Measurements from ENCODE around the gene MCRIP2. TPM values are rescaled to one million over a fixed set of nuclear protein-coding genes. Genes with fewer than 3 reads are reported as not detected.

The MCRIP2 gene
- total RNA-seq, 1 experiment from 2014 or later, result 3.3 TPM

DNA sequence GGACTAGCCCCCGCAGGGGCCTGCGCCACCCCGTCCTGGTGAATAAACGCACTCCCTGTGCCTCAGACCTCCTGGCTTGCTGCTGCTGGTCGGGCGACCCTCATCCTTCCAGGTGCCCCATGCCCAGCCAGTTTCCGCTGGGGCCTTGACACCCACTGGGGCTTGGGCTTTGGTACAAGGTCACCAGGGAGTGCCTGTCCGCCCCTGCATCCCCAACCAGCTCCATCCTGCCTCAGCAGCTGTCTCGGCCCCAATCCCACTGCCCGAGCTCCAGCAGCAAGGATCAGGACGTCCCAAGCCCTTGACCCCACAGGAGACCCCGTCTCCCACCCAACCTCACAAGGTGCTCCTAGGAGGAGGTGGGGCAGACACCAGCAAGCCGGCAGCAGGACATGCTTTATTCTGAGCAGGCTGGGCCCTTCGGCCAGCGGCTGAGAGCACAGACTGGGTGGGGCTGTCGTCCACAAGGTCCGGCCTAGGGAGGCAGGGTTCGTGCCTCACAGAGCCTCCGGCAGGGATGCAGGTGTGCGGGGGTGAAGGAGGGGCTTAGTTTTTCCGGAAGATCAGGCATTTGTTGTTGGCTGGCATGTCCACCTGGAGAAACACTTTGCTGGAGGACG, 7.5 kb upstream of the MCRIP2 start:
- Histone ChIP-seq H3K27me3 (no peaks in the 10 kb centered on the region), H3K27ac (no peak overlapping the region), H3K9me3 (replicated peaks) (no peaks in the 10 kb centered on the region), H3K36me3 (no peaks in the 10 kb centered on the region), H3K4me1 (peaks cover 16% of the 10 kb centered on the region), H3K4me3 (no peak overlapping the region)
- no peak for DNase-seq

DNA sequence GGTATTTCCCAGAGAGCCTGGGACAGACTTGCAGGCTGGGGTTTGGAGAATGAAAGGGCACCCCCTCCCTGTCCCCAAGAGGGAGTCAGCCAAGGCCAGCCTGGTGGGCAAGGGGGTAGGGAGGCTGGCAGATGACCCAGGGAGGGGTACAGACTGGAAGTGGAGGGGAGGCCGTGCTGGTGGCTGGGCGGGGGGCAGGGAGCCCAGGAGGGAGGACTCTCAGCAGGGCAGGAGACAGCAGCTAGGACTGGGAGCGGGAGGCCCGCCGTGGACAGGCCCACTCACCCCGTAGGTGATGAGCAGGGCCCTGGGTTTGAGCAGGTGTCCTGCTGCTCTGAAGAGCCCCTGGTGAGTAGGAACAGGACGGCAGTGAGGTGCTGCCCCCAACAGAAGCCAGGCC, 6.6 kb upstream of the MCRIP2 start:
- no peak for DNase-seq
- H3K4me3 ChIP-seq, result no peak overlapping the region; the same call in 1 of the 2 replicates
- no peaks in the 10 kb centered on the region for H3K27me3 ChIP-seq
- no peaks in the 10 kb centered on the region for H3K36me3 ChIP-seq
- H3K9me3 ChIP-seq (replicated peaks), result no peaks in the 10 kb centered on the region
- no peak overlapping the region for H3K27ac ChIP-seq
- H3K4me1 ChIP-seq, result peaks cover 12% of the 10 kb centered on the region; the same call in 1 of the 2 replicates

DNA sequence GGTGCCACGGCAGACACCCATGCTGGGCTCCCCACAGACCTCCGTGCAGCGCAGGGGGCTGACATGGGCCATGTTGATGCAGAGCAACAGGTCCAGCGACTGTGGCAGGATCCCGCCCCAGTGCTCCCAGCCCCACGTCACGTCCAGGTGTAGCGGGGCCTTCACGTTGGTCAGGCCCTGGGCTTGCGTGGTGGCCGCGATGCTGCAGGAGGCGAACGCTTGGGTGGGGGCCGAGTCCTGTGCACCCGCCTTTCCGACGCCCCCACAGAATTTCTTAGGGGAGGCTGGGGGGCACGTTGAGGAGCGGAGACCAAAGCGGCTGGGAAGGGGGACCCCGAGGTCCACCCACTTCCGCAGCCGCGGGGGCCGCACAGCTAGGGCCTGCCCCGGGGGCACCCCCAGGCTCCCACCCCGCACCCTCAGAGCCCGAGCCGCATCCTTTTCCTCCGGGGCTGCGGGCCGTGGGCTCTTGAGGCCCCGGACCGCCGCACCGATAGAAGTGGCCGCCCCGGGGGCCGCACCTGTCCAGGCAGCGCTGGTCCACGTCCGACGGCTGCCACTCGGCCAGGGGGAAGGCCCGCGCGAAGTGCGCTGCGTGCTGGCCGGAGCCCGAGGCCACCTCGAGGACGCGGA, 5.9 kb upstream of the MCRIP2 start:
- no peak for DNase-seq
- H3K9me3 ChIP-seq (replicated peaks), result no peaks in the 10 kb centered on the region
- peak overlapping the region; percentile 53 for H3K27ac ChIP-seq
- no peaks in the 10 kb centered on the region for H3K36me3 ChIP-seq
- H3K4me3 ChIP-seq, result peak overlapping the region; percentile 85
- no peaks in the 10 kb centered on the region for H3K27me3 ChIP-seq
- H3K4me1 ChIP-seq, result peaks cover 9% of the 10 kb centered on the region; the same call in 1 of the 2 replicates

DNA sequence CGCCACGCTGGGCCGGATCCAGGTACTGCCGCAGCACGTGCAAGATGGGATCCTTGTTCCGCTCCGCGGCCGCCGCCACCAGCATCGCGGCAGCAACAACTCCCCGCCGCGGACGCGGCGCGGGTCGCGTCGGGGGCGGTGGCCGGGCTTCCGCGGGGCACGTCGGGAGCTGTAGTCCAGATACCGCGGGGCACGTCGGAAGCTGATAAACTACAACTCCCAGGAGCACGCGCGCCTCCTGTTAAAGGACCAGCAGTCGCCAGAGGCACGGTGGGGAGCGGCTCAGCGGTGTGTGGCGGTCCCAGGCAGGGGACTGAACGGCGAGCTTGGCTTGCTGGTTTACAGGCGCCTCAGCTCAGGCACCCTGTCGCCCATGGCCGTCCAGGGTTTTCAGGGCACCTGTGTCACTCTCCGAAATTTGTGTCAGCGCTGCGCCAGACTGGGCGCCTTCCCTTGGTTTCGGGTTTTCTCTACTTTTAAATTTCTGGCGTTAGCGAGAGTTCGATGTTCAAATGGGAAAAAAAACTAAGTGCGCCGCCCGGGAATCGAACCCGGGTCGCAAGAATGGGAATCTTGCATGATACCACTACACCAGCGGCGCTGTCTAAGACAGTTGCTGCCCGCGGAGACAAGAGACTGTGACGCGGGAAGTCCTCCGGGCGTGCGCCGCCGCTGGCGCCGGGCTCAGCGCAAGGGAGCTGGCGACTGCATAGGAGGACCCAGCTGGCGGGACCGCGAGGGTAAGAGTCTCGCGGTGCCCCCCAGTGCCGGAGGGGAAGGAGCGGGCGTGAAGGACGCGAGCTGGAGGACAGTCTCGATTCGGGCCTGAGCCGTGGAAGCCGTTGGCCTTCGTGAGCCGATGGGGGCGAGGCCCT, 5.2 kb upstream of the MCRIP2 start, which contains the start of gene METTL26:
TSS of gene METTL26 (minus strand) at position 100 of the 875 bp plus-strand sequence. CDS start at position 85, 15 bp downstream.
- Histone ChIP-seq H3K4me3 (peak within 1 kb of the TSS; percentile 85), H3K4me1 (0 out of 2 replicates have a peak, but pooled peaks cover 4% of the 10 kb centered on the region), H3K27ac (peak within 1 kb of the TSS; percentile 53), H3K36me3 (no peaks in the 10 kb centered on the region), H3K9me3 (replicated peaks) (no peaks in the 10 kb centered on the region), H3K27me3 (no peaks in the 10 kb centered on the region)
- peak; percentile 96 for DNase-seq

DNA sequence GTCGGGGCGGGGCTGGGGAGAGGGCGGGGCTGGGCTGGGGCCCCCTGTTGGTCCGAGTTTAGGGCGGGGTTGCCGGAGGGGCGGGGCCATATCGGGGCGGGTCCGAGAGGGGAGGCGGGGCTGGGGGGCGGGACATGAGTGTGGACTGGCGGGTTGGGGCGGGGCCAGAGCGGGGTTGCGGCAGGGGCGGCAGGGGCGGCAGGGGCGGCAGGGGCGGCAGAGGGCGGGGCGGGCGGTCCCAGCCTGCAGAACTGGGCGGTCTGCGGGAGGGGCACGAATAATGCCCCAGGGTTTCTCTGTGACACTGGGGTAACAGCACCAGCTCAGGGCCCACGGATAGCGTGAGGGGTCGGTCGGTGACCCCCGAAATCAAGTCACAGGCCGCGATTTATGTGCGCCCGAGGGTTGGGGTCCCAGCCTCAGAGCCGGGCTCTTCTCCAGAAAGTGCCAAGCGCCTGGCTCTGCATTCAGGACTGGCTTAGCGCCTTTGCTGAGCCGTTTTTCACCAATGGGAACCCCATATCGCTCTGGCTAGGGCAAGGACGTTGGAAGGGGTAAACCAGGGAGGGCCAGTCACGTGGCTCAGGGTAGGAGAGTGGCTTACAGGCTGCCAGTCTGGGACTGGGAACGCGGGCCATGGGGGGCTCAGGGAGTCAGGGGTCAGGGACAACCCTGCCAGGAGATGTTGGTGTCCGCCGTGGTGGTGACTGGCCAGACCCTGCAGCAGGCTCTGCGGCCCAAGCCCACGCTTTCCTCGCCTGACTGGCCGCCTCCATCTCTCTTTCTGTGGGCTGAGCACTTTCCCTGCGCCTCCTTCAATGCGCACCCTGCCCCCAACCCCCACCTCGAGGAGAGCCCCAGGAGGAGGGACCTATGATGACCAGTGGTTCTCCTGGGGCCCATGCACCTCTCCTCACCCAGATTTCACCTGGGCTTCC, 4.3 kb upstream of the MCRIP2 start:
- peak overlapping the region; percentile 53; the same call in 1 of the 2 replicates for H3K27ac ChIP-seq
- peak overlapping the region; percentile 85 for H3K4me3 ChIP-seq
- peak; percentile 93 to 95 for DNase-seq
- no peaks in the 10 kb centered on the region for H3K36me3 ChIP-seq
- H3K4me1 ChIP-seq, result 0 out of 2 replicates have a peak, but pooled peaks cover 4% of the 10 kb centered on the region
- H3K9me3 ChIP-seq (replicated peaks), result no peaks in the 10 kb centered on the region
- H3K27me3 ChIP-seq, result no peaks in the 10 kb centered on the region

DNA sequence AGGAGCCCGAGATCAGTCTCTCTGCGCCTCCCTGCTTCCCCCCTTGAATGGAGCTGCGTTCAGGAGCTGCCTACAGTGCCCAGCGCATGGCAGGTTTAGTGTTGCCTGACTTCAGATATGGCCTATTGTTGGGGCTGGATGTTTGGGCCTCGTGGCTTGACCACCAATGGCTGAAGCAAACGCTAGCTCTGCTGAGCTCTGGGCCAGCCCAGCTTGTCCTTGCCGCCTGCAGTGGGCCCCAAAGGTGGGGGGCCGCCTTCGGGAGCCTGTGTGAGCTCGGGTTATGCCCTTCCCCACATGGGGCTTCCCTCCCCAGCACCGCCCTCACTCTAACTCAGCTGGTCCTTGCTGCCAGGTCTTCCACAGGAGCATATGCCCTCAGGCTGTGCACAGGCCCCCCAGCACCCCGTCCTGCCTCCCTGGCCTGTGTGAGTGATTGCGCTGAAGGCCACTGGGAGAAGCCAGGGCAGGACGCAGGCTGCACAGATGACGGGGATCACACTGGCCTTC, 3.5 kb upstream of the MCRIP2 start:
- Histone ChIP-seq H3K27me3 (0 out of 2 replicates have a peak, but pooled peaks cover 5% of the 10 kb centered on the region), H3K27ac (no peak overlapping the region), H3K4me1 (0 out of 2 replicates have a peak, but pooled peaks cover 4% of the 10 kb centered on the region), H3K9me3 (replicated peaks) (no peaks in the 10 kb centered on the region), H3K4me3 (peak overlapping the region; percentile 65), H3K36me3 (no peaks in the 10 kb centered on the region)
- peak in 1 of 2 experiments; percentile 39 for DNase-seq

DNA sequence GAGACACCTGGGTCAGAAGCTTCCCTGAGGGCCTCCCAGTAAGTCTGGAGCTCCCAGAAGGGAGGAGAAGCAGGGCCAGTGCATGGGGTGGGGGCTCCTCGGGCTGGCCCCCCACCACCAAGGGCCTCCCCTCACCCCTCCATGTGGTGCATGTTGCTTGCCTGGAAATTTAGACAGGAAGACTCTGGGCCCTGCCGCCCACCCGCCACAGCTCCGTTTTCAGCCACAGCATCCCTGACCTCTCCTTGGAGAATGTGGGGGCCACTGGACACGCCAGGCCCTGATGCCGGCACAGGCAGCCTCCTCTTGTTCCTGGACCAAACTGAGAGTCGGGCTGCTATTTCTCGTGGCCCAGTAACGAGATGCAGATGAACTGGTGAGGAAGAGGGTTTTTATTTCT, 2.8 kb upstream of the MCRIP2 start:
- 0 out of 2 replicates have a peak, but pooled peaks cover 4% of the 10 kb centered on the region for H3K4me1 ChIP-seq
- H3K27ac ChIP-seq, result no peak overlapping the region
- no peaks in the 10 kb centered on the region for H3K9me3 ChIP-seq (replicated peaks)
- no peak overlapping the region for H3K4me3 ChIP-seq
- DNase-seq, result no peak
- H3K27me3 ChIP-seq, result 0 out of 2 replicates have a peak, but pooled peaks cover 5% of the 10 kb centered on the region
- no peaks in the 10 kb centered on the region for H3K36me3 ChIP-seq

DNA sequence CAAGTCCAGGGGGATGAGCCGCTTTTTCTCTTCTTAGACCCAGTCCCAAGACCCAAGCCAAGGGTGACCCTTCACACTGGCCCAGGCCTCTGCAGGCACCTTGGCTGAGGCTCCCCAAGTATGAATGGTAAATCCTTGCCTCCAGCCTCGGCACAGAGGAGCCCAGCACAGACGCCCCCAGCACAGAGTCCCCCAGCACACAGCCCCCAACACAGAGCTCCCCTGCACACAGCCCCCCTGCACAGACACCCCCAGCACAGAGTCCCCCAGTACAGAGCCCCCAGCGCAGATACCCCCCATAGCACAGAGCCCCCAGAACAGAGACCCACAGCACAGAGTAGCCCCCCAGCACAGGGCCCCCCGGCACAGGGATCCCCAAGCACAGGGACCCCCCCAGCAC, 1.0 kb upstream of the MCRIP2 start:
- Histone ChIP-seq H3K9me3 (replicated peaks) (no peaks in the 10 kb centered on the region), H3K27ac (no peak overlapping the region), H3K4me3 (no peak overlapping the region), H3K4me1 (0 out of 2 replicates have a peak, but pooled peaks cover 4% of the 10 kb centered on the region), H3K27me3 (0 out of 2 replicates have a peak, but pooled peaks cover 5% of the 10 kb centered on the region), H3K36me3 (no peaks in the 10 kb centered on the region)
- no peak for DNase-seq

DNA sequence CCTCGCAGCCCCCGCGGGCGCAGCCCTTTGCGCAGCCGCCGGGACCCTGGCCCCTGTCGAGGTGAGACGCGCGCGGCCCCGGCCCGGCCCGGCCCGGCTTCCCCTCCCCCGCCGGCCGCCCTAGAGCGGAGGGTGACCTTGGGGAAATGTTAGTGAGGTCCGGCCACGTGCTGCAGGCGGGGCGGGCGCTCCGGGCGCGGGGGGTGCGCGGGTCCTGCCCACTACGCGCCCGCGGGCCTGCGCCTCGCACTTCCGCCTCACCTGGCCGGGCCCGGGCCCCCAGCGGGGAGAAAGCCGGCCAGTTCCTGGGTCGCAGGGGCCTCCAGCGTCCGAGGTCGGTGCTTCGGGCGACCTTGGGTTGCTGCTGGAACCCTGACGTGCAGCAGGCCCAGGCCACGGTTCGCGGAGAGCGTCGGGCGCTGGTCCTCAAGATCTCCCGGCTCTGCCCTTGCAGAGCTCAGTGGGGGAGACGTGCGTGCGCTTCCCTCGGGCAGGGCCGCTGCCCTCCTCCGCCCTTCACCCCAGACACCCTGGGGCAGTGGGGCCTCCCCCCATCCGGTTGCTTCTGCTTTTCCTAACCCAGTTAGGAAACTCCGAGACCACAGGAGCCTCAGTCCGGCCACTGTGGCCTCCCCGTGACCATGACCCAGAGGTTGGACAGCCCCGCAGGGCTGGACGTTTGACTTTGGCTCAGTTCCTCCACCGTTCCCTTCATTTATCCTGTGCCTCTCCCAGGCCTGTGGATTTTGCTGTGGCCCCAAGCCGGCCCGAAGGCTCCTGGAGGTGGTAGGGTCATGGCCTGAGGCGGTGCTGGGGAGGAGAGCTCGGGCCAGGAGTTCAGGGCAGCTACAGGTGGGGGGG, 791 bp downstream of the MCRIP2 start:
- Histone ChIP-seq H3K4me3 (peak overlapping the region; percentile 64), H3K9me3 (replicated peaks) (no peaks in the 10 kb centered on the region), H3K36me3 (no peaks in the 10 kb centered on the region), H3K27me3 (0 out of 2 replicates have a peak, but pooled peaks cover 5% of the 10 kb centered on the region), H3K27ac (no peak overlapping the region), H3K4me1 (0 out of 2 replicates have a peak, but pooled peaks cover 4% of the 10 kb centered on the region)
- no peak for DNase-seq

DNA sequence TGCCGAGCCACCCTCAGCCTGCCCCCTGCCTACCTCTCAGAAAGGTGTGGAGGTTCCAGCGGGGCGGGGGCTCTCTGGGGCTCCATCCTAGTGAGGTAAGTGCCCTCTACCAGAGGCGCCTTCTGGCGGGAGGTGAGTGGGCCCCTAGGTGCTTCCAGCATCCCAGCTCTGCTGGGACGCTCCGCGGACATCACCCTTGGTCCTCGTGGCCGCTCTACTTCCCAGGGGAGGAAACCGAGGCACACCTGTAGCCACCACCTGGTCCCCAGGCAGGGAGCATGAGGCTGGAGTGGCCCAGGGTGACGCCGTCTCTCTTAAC, 1.4 kb downstream of the MCRIP2 start:
- Histone ChIP-seq H3K4me3 (no peak overlapping the region), H3K9me3 (replicated peaks) (no peaks in the 10 kb centered on the region), H3K4me1 (0 out of 2 replicates have a peak, but pooled peaks cover 3% of the 10 kb centered on the region), H3K36me3 (no peaks in the 10 kb centered on the region), H3K27me3 (0 out of 2 replicates have a peak, but pooled peaks cover 5% of the 10 kb centered on the region), H3K27ac (no peak overlapping the region)
- no peak for DNase-seq

DNA sequence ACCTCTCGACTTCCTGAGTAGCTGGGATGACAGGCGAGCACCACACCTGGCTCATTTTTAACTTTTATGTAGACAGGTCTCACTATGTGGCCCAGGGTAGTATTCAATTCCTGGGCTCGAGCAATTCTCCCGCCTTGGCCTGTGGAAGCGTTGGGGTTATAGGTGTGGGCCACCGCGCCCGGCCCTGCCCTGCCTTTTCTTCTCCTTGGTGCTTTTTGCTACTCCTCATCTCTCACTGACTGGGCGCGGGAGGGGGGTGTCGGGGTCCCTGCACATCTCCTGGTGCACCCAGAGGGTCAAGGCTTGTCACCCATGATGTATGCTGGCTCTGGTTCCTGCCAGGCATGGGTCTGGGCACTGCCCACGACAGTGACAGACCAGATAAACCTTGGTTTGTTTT, 2.9 kb downstream of the MCRIP2 start:
- Histone ChIP-seq H3K27ac (no peak overlapping the region), H3K27me3 (0 out of 2 replicates have a peak, but pooled peaks cover 5% of the 10 kb centered on the region), H3K9me3 (replicated peaks) (no peaks in the 10 kb centered on the region), H3K4me3 (no peak overlapping the region), H3K4me1 (no peaks in the 10 kb centered on the region), H3K36me3 (no peaks in the 10 kb centered on the region)
- DNase-seq, result no peak

DNA sequence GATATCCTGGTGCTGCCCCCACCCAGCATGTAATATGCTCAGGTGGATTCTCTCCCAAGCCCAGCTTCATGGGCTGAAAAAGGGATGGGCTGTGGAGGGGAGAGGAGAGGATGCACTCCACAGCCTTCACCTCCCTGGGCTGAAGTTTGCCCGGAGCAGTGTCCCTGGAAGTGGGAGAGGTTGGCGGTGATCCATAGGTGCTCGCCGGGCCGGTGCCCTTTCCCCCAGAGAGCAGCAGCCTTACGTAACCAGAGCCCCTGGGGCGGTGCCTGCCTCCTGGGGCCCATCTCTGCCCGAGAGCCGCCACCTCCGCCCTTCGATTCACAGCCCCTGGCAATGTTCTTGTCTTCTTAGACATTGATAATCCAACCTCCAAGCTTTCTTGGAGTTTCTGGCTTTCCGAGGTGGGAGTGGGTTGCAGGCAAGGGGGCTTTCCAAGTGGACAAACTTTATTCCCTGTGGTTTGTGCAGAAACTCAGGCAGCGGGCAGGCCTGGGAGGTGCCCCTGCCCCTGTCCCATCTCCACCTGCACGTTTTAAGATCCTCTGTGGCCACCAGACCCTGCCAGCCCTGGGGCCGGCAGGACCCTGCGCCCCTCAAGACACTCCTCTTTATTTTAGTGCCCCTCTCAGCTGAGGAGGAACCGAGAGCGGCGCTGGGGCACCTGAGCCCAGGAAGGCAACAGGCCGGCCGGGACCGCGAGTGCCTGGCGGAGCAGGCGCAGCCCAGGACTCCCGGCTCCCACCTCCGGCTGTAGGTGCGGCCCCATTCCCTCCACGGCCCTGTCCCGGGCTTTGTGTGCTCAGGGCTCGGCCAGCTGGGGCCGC, 4.4 kb downstream of the MCRIP2 start:
- Histone ChIP-seq H3K4me3 (no peak overlapping the region), H3K27ac (no peak overlapping the region), H3K4me1 (no peaks in the 10 kb centered on the region; the same call in 1 of the 2 replicates), H3K36me3 (no peaks in the 10 kb centered on the region), H3K9me3 (replicated peaks) (no peaks in the 10 kb centered on the region), H3K27me3 (0 out of 2 replicates have a peak, but pooled peaks cover 5% of the 10 kb centered on the region)
- no peak for DNase-seq
